Activated CD8-positive, alpha-beta memory T cell treated with anti-CD3 and anti-CD28 coated beads, Interleukin-2, amount 10 ng/mL, durations not matched to agents 7 days and 5 days (primary cell): ENCODE measurements around the gene SEMA4D. TPM values are rescaled to one million over a fixed set of nuclear protein-coding genes. Genes with fewer than 3 reads are reported as not detected.
A peak's percentile ranks its signal among the peaks of the same experiment; 100 is the strongest.

Source experiments
- ATAC-seq: fragments of 150-1000 bp; cut with Tn5 transposase; one replicate; pipeline ENCODE4 v1.10.0; 2021; ENCODE audit warnings: moderate library complexity
- CTCF ChIA-PET: fragments of 350-600 bp; sonication (Branson Sonifier 250); formaldehyde crosslinking; loops from one replicate; lab custom pipeline; 2021; ENCODE audit warnings: antibody characterized with exemption; lab: Charles Lee
- DNase-seq: peaks from one replicate; pipeline ENCODE4 v3.0.0-alpha.2; 2020
- H3K27ac Mint-ChIP-seq: one replicate; pipeline ENCODE4 v1.8.0; 2021; ENCODE audit warnings: mild to moderate bottlenecking, mixed read lengths
- H3K27me3 Mint-ChIP-seq: one replicate; pipeline ENCODE4 v1.8.0; 2021; ENCODE audit warnings: mixed read lengths
- H3K36me3 Mint-ChIP-seq: one replicate; pipeline ENCODE4 v1.8.0; 2021; ENCODE audit warnings: mild to moderate bottlenecking, mixed read lengths
- H3K4me1 Mint-ChIP-seq: one replicate; pipeline ENCODE4 v1.8.0; 2021; ENCODE audit warnings: mixed read lengths
- H3K4me3 Mint-ChIP-seq: one replicate; pipeline ENCODE4 v1.8.0; 2021; ENCODE audit warnings: mild to moderate bottlenecking, moderate library complexity, mixed read lengths
- H3K9me3 Mint-ChIP-seq: one replicate; pipeline ENCODE4 v1.8.0; 2022; ENCODE audit warnings: low read depth, mixed read lengths
- total RNA-seq, 2 experiments: library from RNA; stranded (reverse); gene quantifications; one replicate each; pipeline ENCODE4 v1.2.3, GENCODE V29; 2021

Gene SEMA4D
- total RNA-seq, 2 experiments from 2014 or later = 408 to 525 TPM

DNA sequence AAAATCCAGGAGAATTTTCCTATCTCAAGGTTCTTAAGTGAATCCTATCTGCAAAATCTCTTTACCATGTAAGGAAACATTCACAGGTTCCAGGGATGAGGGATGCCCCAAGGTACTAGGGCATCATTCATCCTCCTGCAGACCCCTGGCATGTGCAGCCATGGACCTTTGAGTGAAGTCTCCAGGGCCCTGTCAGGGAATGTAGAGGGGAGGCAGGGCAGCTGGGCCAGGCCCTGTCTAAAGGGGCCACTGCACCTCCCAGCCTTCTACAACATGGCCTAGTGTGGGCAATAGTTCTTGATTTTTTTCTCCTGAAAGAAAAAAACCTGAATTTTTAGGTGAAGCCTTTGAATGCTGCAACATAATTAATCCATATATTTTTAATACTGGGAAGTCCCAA is 63.3 kb downstream of the SEMA4D start:
- Mint-ChIP-seq H3K36me3 (peaks cover 11% of the 10 kb centered on the region), H3K27ac (peak overlapping the region; percentile 58), H3K27me3 (no peaks in the 10 kb centered on the region), H3K4me3 (no peak overlapping the region), H3K4me1 (peaks cover 73% of the 10 kb centered on the region), H3K9me3 (no peaks in the 10 kb centered on the region)
- CTCF ChIA-PET = interaction anchor here (1.7 kb wide), 1 partner anchor 13 kb away, joined by 6 read pairs; no protein-coding TSS in a partner anchor
- ATAC-seq (no peak), DNase-seq (no peak)

GRCh38 chr9:89433826-89434225 is 64.1 kb downstream of the SEMA4D start:
- no peak overlapping the region for H3K4me3 Mint-ChIP-seq
- CTCF ChIA-PET = no interaction called here
- H3K36me3 Mint-ChIP-seq = peaks cover 11% of the 10 kb centered on the region
- DNase-seq = no peak
- H3K4me1 Mint-ChIP-seq = peaks cover 74% of the 10 kb centered on the region
- no peaks in the 10 kb centered on the region for H3K9me3 Mint-ChIP-seq
- no peak overlapping the region for H3K27ac Mint-ChIP-seq
- no peaks in the 10 kb centered on the region for H3K27me3 Mint-ChIP-seq
- ATAC-seq = no peak

DNA sequence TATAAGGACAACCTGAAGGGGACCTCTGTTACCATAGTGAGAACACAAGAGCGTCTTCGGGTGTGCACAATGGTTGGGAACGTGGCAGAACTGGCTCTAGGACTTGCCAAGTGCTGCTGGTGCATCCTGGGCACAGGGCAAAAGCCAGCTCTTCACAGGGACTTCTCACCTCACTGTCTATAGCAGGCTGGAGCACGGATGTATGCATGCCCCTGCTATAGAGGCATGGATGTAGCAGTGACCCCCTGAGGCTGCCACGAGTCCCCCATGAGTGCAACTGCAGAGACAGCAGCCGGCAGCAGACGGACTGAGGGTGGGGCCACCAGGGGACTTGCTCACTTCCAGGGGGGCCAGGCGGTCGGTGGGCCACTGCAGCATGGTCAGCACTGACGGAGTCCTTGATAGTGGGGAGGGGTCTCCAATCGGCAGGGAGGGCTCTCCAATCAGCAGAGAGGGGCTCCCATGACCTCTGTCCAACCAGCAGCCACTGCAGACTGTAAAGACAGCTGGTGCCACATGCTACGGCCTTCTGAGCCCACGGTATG is 64.9 kb downstream of the SEMA4D start:
- Mint-ChIP-seq H3K27ac (peak overlapping the region; percentile 26), H3K4me1 (peaks cover 78% of the 10 kb centered on the region), H3K36me3 (peaks cover 10% of the 10 kb centered on the region), H3K27me3 (no peaks in the 10 kb centered on the region), H3K4me3 (no peak overlapping the region), H3K9me3 (no peaks in the 10 kb centered on the region)
- CTCF ChIA-PET = no interaction called here
- ATAC-seq (no peak), DNase-seq (no peak)

GRCh38 chr9:89431930-89432725 is 65.8 kb downstream of the SEMA4D start:
- Mint-ChIP-seq H3K36me3 (peaks cover 10% of the 10 kb centered on the region), H3K27me3 (no peaks in the 10 kb centered on the region), H3K27ac (peak overlapping the region; percentile 63), H3K4me1 (peaks cover 78% of the 10 kb centered on the region), H3K4me3 (no peak overlapping the region), H3K9me3 (no peaks in the 10 kb centered on the region)
- CTCF ChIA-PET = interaction anchor here (0.7 to 1.0 kb wide), 3 partner anchors 58 to 171 kb away, joined by 3 read pairs; no protein-coding TSS in a partner anchor
- DNase-seq (no peak), ATAC-seq (no peak)

GRCh38 chr9:89430995-89431394 is 66.9 kb downstream of the SEMA4D start:
- peaks cover 8% of the 10 kb centered on the region for H3K36me3 Mint-ChIP-seq
- CTCF ChIA-PET = interaction anchor here (2.3 to 6.2 kb wide), 3 partner anchors 14 to 118 kb away, joined by 6 to 74 read pairs (median 18); no protein-coding TSS in a partner anchor

GRCh38 chr9:89428901-89429890 is 68.7 kb downstream of the SEMA4D start:
- Mint-ChIP-seq H3K4me3 (no peak overlapping the region), H3K27ac (peak overlapping the region; percentile 97), H3K9me3 (no peaks in the 10 kb centered on the region), H3K36me3 (peaks cover 18% of the 10 kb centered on the region), H3K27me3 (no peaks in the 10 kb centered on the region), H3K4me1 (peaks cover 87% of the 10 kb centered on the region)
- CTCF ChIA-PET = interaction anchor here (0.6 to 6.2 kb wide), 36 partner anchors 9 to 684 kb away, joined by 3 to 74 read pairs (median 4); no protein-coding TSS in a partner anchor
- ATAC-seq (peak; percentile 9), DNase-seq (peak; percentile 77)

More at GRCh38 chr9:89430995-89431394, 66.9 kb downstream of the SEMA4D start:
- H3K27ac Mint-ChIP-seq = peak overlapping the region; percentile 16
- H3K27me3 Mint-ChIP-seq = no peaks in the 10 kb centered on the region
- no peaks in the 10 kb centered on the region for H3K9me3 Mint-ChIP-seq
- DNase-seq = no peak
- H3K4me1 Mint-ChIP-seq = peaks cover 80% of the 10 kb centered on the region
- ATAC-seq = no peak
- no peak overlapping the region for H3K4me3 Mint-ChIP-seq

DNA sequence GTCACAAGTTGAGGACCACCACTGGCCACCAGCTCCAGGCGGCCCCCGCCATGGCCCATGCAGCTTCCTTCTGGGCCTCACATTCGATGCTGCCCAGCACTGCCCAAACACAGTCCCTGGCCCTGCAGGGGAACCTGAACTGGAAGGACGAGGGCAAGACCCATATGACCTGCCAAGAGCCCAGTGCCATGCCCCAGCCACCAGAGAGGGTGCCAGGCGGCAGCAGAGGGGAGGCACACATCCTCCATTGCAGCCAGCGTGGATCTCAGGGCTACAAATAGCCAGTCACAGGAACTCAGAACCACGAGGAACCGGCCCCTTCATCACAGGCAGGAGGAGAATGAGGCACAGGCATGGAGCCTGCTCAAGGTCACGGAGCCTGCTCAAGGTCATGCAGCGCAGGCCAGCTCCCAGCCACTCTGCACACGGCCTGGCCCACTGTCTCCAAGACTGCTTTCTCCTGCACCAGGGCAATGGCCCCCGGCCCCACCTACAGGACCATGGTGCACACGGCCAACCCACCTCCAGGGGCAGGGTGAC is 69.6 kb downstream of the SEMA4D start:
- DNase-seq = no peak
- Mint-ChIP-seq H3K27me3 (no peaks in the 10 kb centered on the region), H3K4me1 (peaks cover 90% of the 10 kb centered on the region), H3K4me3 (no peak overlapping the region), H3K27ac (peak overlapping the region; percentile 97), H3K36me3 (peaks cover 26% of the 10 kb centered on the region), H3K9me3 (no peaks in the 10 kb centered on the region)
- no peak for ATAC-seq
- CTCF ChIA-PET = interaction anchor here (0.8 to 6.2 kb wide), 19 partner anchors 10 to 137 kb away, joined by 3 to 74 read pairs (median 5); no protein-coding TSS in a partner anchor

- Mint-ChIP-seq H3K27me3 (no peaks in the 10 kb centered on the region), H3K9me3 (no peaks in the 10 kb centered on the region), H3K36me3 (peaks cover 27% of the 10 kb centered on the region), H3K27ac (peak overlapping the region; percentile 97), H3K4me1 (peaks cover 90% of the 10 kb centered on the region), H3K4me3 (peak overlapping the region; percentile 37)
- ATAC-seq (peak; percentile 55), DNase-seq (peak; percentile 89)
- CTCF ChIA-PET = interaction anchor here (0.7 to 6.2 kb wide), 7 partner anchors 10 to 127 kb away, joined by 3 to 74 read pairs (median 5); no protein-coding TSS in a partner anchor
Observed at GRCh38 chr9:89427621-89428221, 70.2 kb downstream of the SEMA4D start.

- H3K36me3 Mint-ChIP-seq = peaks cover 34% of the 10 kb centered on the region
- peak overlapping the region; percentile 33 for H3K4me3 Mint-ChIP-seq
- ATAC-seq (peak; percentile 31), DNase-seq (peak; percentile 90)
- H3K27ac Mint-ChIP-seq = peak overlapping the region; percentile 97
- no peaks in the 10 kb centered on the region for H3K27me3 Mint-ChIP-seq
- H3K4me1 Mint-ChIP-seq = peaks cover 94% of the 10 kb centered on the region
- no peaks in the 10 kb centered on the region for H3K9me3 Mint-ChIP-seq
- CTCF ChIA-PET = interaction anchor here (0.7 to 6.2 kb wide), 13 partner anchors 9 to 123 kb away, joined by 3 to 74 read pairs (median 3); no protein-coding TSS in a partner anchor
Observed at GRCh38 chr9:89426384-89426961, 71.4 kb downstream of the SEMA4D start.

- peaks cover 37% of the 10 kb centered on the region for H3K36me3 Mint-ChIP-seq
- ATAC-seq = no peak
- DNase-seq = no peak
- peaks cover 95% of the 10 kb centered on the region for H3K4me1 Mint-ChIP-seq
- H3K27me3 Mint-ChIP-seq = no peaks in the 10 kb centered on the region
- peak overlapping the region; percentile 97 for H3K27ac Mint-ChIP-seq
- H3K9me3 Mint-ChIP-seq = no peaks in the 10 kb centered on the region
- CTCF ChIA-PET = interaction anchor here (0.7 to 6.2 kb wide), 14 partner anchors 9 to 124 kb away, joined by 3 to 74 read pairs (median 3); no protein-coding TSS in a partner anchor
- H3K4me3 Mint-ChIP-seq = peak overlapping the region; percentile 33
Observed at GRCh38 chr9:89425921-89426383, 72.0 kb downstream of the SEMA4D start.

DNA sequence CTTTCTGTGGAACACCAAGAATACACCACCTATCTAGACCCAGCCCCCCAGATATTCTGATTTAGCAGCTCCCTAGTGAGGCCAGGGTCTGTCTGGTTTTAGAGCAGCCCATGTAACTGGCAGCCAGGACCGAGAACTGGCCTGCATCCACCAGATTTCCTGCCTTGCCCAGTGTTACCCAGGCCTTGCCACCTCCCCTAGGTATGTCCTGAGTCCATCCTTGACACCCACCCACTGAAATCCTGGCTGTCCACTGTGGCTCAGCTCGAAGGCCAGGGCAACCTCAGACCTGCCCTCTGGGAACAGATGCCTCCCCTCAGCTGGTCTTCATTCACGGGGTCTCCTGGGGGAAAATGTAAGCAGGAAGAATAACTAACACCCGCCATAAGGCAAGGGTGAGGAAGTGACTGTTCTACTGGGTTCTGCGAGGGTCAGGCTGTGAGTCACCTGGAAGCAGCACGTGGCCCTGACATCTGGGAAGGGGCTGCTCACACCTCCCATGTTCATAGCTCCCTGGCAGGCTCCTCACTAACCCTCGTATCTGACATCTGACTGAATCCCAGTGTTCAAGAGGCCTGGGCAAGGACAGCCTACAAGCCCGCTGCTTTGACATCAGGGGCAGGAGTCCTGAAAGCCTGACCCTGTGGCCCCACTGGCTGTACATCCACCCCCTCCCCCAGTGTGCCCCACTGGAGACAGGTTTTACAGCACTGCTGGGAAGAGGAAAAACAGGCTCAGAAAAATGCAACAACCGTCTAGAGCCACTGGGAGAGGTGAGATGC is 72.7 kb downstream of the SEMA4D start:
- peaks cover 99% of the 10 kb centered on the region for H3K4me1 Mint-ChIP-seq
- H3K9me3 Mint-ChIP-seq = no peaks in the 10 kb centered on the region
- H3K27me3 Mint-ChIP-seq = no peaks in the 10 kb centered on the region
- ATAC-seq (no peak), DNase-seq (no peak)
- H3K36me3 Mint-ChIP-seq = peaks cover 38% of the 10 kb centered on the region
- CTCF ChIA-PET = interaction anchor here (0.7 to 6.2 kb wide), 7 partner anchors 15 to 124 kb away, joined by 3 to 74 read pairs (median 5); no protein-coding TSS in a partner anchor
- H3K27ac Mint-ChIP-seq = peak overlapping the region; percentile 97
- peak overlapping the region; percentile 33 for H3K4me3 Mint-ChIP-seq
